ENCODE results near the gene DSC3.

DNA sequence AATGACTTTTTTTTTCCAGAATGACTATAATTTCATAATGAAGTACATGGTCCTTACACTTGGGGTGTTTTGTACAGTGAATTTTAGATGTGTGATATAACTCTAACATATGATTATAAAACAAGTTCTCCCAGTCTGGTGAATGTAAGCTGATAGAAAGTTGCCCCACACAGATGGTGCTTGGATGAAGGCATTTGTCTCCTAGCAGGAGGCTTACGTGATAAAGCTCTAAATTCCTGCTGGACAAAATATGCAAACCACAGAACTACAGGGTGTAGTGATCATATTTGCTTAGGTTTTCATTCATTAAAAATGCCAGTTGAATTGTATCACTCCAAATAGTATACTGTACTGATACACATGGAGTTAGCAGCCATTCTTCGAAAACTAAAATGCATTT is 85.5 kb downstream of the DSC3 start:
- TF ChIP-seq, protein P1, sequence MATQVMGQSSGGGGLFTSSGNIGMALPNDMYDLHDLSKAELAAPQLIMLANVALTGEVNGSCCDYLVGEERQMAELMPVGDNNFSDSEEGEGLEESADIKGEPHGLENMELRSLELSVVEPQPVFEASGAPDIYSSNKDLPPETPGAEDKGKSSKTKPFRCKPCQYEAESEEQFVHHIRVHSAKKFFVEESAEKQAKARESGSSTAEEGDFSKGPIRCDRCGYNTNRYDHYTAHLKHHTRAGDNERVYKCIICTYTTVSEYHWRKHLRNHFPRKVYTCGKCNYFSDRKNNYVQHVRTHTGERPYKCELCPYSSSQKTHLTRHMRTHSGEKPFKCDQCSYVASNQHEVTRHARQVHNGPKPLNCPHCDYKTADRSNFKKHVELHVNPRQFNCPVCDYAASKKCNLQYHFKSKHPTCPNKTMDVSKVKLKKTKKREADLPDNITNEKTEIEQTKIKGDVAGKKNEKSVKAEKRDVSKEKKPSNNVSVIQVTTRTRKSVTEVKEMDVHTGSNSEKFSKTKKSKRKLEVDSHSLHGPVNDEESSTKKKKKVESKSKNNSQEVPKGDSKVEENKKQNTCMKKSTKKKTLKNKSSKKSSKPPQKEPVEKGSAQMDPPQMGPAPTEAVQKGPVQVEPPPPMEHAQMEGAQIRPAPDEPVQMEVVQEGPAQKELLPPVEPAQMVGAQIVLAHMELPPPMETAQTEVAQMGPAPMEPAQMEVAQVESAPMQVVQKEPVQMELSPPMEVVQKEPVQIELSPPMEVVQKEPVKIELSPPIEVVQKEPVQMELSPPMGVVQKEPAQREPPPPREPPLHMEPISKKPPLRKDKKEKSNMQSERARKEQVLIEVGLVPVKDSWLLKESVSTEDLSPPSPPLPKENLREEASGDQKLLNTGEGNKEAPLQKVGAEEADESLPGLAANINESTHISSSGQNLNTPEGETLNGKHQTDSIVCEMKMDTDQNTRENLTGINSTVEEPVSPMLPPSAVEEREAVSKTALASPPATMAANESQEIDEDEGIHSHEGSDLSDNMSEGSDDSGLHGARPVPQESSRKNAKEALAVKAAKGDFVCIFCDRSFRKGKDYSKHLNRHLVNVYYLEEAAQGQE (tag by site-specific recombination; IDR thresholded peaks at IDR 0.05), result no peak
- TF ChIP-seq ZNF670 (tag by site-specific recombination; IDR thresholded peaks at IDR 0.05; ENCODE audit: low read depth), result no peak
- TF ChIP-seq, protein P2, sequence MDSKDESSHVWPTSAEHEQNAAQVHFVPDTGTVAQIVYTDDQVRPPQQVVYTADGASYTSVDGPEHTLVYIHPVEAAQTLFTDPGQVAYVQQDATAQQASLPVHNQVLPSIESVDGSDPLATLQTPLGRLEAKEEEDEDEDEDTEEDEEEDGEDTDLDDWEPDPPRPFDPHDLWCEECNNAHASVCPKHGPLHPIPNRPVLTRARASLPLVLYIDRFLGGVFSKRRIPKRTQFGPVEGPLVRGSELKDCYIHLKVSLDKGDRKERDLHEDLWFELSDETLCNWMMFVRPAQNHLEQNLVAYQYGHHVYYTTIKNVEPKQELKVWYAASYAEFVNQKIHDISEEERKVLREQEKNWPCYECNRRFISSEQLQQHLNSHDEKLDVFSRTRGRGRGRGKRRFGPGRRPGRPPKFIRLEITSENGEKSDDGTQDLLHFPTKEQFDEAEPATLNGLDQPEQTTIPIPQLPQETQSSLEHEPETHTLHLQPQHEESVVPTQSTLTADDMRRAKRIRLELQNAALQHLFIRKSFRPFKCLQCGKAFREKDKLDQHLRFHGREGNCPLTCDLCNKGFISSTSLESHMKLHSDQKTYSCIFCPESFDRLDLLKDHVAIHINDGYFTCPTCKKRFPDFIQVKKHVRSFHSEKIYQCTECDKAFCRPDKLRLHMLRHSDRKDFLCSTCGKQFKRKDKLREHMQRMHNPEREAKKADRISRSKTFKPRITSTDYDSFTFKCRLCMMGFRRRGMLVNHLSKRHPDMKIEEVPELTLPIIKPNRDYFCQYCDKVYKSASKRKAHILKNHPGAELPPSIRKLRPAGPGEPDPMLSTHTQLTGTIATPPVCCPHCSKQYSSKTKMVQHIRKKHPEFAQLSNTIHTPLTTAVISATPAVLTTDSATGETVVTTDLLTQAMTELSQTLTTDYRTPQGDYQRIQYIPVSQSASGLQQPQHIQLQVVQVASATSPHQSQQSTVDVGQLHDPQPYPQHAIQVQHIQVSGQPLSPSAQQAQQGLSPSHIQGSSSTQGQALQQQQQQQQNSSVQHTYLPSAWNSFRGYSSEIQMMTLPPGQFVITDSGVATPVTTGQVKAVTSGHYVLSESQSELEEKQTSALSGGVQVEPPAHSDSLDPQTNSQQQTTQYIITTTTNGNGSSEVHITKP (tag by site-specific recombination; IDR thresholded peaks at IDR 0.05), result no peak
- TF ChIP-seq, protein P3, sequence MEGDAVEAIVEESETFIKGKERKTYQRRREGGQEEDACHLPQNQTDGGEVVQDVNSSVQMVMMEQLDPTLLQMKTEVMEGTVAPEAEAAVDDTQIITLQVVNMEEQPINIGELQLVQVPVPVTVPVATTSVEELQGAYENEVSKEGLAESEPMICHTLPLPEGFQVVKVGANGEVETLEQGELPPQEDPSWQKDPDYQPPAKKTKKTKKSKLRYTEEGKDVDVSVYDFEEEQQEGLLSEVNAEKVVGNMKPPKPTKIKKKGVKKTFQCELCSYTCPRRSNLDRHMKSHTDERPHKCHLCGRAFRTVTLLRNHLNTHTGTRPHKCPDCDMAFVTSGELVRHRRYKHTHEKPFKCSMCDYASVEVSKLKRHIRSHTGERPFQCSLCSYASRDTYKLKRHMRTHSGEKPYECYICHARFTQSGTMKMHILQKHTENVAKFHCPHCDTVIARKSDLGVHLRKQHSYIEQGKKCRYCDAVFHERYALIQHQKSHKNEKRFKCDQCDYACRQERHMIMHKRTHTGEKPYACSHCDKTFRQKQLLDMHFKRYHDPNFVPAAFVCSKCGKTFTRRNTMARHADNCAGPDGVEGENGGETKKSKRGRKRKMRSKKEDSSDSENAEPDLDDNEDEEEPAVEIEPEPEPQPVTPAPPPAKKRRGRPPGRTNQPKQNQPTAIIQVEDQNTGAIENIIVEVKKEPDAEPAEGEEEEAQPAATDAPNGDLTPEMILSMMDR (tag by site-specific recombination; IDR thresholded peaks at IDR 0.05), result no peak
- TF ChIP-seq KLF1 (tag by site-specific recombination; IDR thresholded peaks at IDR 0.05), result no peak
- no peak for TF ChIP-seq ZNF621 (tag by site-specific recombination; IDR thresholded peaks at IDR 0.05)
- TF ChIP-seq SP3 (tag by site-specific recombination; IDR thresholded peaks at IDR 0.05), result no peak
- TF ChIP-seq ZNF629 (tag by site-specific recombination; IDR thresholded peaks at IDR 0.05), result no peak
- no peak for TF ChIP-seq ZNF514 (tag by site-specific recombination; IDR thresholded peaks at IDR 0.05)
- no peak for TF ChIP-seq ZFP37 (tag by site-specific recombination; IDR thresholded peaks at IDR 0.05)
- TF ChIP-seq ZNF23 (tag by site-specific recombination; IDR thresholded peaks at IDR 0.05; ENCODE audit: borderline replicate concordance), result no peak
- no peak for TF ChIP-seq REPIN1 (tag by site-specific recombination; IDR thresholded peaks at IDR 0.05; ENCODE audit: low read depth)
- TF ChIP-seq YY1 (tag by site-specific recombination; IDR thresholded peaks at IDR 0.05), result no peak
- TF ChIP-seq ZNF121 (tag by site-specific recombination; IDR thresholded peaks at IDR 0.05), result no peak
